PC-3 (cell line): ENCODE data around the gene RAB17. TPM values are rescaled to one million over a fixed set of nuclear protein-coding genes. Genes with fewer than 3 reads are reported as not detected.

Experiments used
- ATAC-seq: fragments of 200-7000 bp; cut with Tn5 transposase; 2 replicates; pipeline ENCODE4 v1.9.1; 2020; ENCODE audit warnings: mild to moderate bottlenecking, moderate library complexity
- BruUV-seq: library from RNA; stranded (reverse); fragments of 400-500 nt; replicated peaks from 2 replicates; lab custom pipeline; 2021; lab: Mats Ljungman, UMichigan
- CTCF ChIA-PET: fragments of 300-600 bp; sonication (Branson Sonifier 250); formaldehyde crosslinking; loops from one replicate; lab custom pipeline; 2022; ENCODE audit warnings: antibody characterized with exemption; lab: Charles Lee
- POLR2A ChIA-PET: fragments of 300-600 bp; sonication (Branson Sonifier 250); formaldehyde crosslinking; loops from one replicate; lab custom pipeline; 2022; ENCODE audit warnings: antibody characterized with exemption; ENCODE audit not compliant: unreplicated experiment; lab: Charles Lee
- DNase-seq: peaks from one replicate; pipeline ENCODE4 v3.0.0-alpha.2; 2015
- H2AFZ ChIP-seq: fragments of 300-600 bp; sonication (generic); 2 replicates; pipeline ENCODE4 v1.6.0; 2016; ENCODE audit warnings: antibody characterized with exemption, low read length
- H3F3A ChIP-seq: fragments of 300-600 bp; sonication (generic); one replicate; pipeline ENCODE4 v1.6.0; 2017; ENCODE audit warnings: antibody characterized with exemption, low read length, control low read depth, mild to moderate bottlenecking; ENCODE audit not compliant: unreplicated experiment
- H3K27ac ChIP-seq: fragments of 300-600 bp; sonication (generic); 2 replicates; pipeline ENCODE4 v1.5.1; 2016; ENCODE audit warnings: mild to moderate bottlenecking, low read length
- H3K27me3 ChIP-seq: fragments of 300-600 bp; sonication (generic); 2 replicates; pipeline ENCODE4 v1.6.1; 2016; ENCODE audit warnings: low read length, mixed read lengths
- H3K36me3 ChIP-seq: fragments of 300-600 bp; sonication (generic); 2 replicates; pipeline ENCODE4 v1.6.1; 2016; ENCODE audit warnings: low read depth, mixed run types, low read length, mixed read lengths
- H3K4me1 ChIP-seq: fragments of 300-600 bp; sonication (generic); 2 replicates; pipeline ENCODE4 v1.5.1; 2016; ENCODE audit warnings: low read length; ENCODE audit not compliant: insufficient read depth
- H3K4me2 ChIP-seq: fragments of 300-600 bp; sonication (generic); 2 replicates; pipeline ENCODE4 v1.6.0; 2016; ENCODE audit warnings: low read length
- H3K4me3 ChIP-seq: fragments of 300-600 bp; sonication (generic); 2 replicates; pipeline ENCODE4 v1.5.1; 2016; ENCODE audit warnings: mild to moderate bottlenecking, low read length, mixed read lengths
- H3K79me2 ChIP-seq: fragments of 300-600 bp; sonication (generic); 2 replicates; pipeline ENCODE4 v1.6.1; 2017; ENCODE audit warnings: low read length, mixed read lengths
- H3K9ac ChIP-seq: fragments of 300-600 bp; sonication (generic); 2 replicates; pipeline ENCODE4 v1.6.0; 2016; ENCODE audit warnings: mild to moderate bottlenecking, low read length
- H3K9me2 ChIP-seq: fragments of 300-600 bp; sonication (generic); replicated peaks from 2 replicates; pipeline ENCODE4 v1.6.1; 2016; ENCODE audit warnings: mixed run types, low read length, mixed read lengths
- H3K9me3 ChIP-seq: fragments of 300-600 bp; sonication (generic); 2 replicates; pipeline ENCODE4 v1.6.1; 2016; ENCODE audit warnings: low read length, mixed read lengths
- H4K20me1 ChIP-seq: fragments of 300-600 bp; sonication (generic); 2 replicates; pipeline ENCODE4 v1.6.1; 2016; ENCODE audit warnings: low read length, mixed read lengths
- CTCF ChIP-seq: fragments of 300-600 bp; sonication (generic); conservative IDR thresholded peaks from 2 replicates; pipeline ENCODE4 v1.5.1; 2017; ENCODE audit warnings: antibody characterized with exemption, low read depth, mild to moderate bottlenecking, low read length
- EZH2 ChIP-seq: fragments of 300-600 bp; sonication (generic); IDR thresholded peaks from one replicate; pipeline ENCODE4 v1.6.1; 2017; ENCODE audit warnings: antibody characterized with exemption, mild to moderate bottlenecking, low read length; ENCODE audit not compliant: unreplicated experiment
- EZH2phosphoT487 ChIP-seq: fragments of 300-600 bp; sonication (generic); IDR thresholded peaks from 2 replicates; pipeline ENCODE4 v1.6.1; 2018; ENCODE audit warnings: mild to moderate bottlenecking, antibody characterized with exemption, low read length, borderline replicate concordance
- intact Hi-C: fragments of 100-400 bp; cut with micrococcal nuclease; formaldehyde crosslinking; loops from 2 replicates; pipeline ENCODE4 v1.9.0; 2023
- total RNA-seq: library from RNA; depleted of rRNA; stranded (reverse); fragments of >200 nt; gene quantifications from 2 replicates; pipeline ENCODE4 v1.2.3, GENCODE V29; 2014

RAB17 gene
- total RNA-seq, 1 experiment from 2014 or later = 28.9 TPM

- H3K27me3 ChIP-seq = peaks cover 4% of the 10 kb centered on the region; the same call in 1 of the 2 replicates
- no peaks in the 10 kb centered on the region for H3F3A ChIP-seq
- peaks cover 12% of the 10 kb centered on the region for H3K79me2 ChIP-seq
- BruUV-seq = no TSS peak
- ChIA-PET CTCF (no interaction called here), POLR2A (no interaction called here)
- no peaks in the 10 kb centered on the region for H3K9me2 ChIP-seq
- no peak overlapping the region for H3K9ac ChIP-seq
- no peak; the same call in 1 of the 2 replicates for ATAC-seq
- peak overlapping the region; percentile 56; the same call in 1 of the 2 replicates for H3K4me2 ChIP-seq
- H2AFZ ChIP-seq = 0 out of 2 replicates have a peak overlapping the region, but pooled peaks have one; percentile 42
- H4K20me1 ChIP-seq = no peaks in the 10 kb centered on the region
- intact Hi-C loops = no loop called here
- TF ChIP-seq EZH2phosphoT487 (no peak), EZH2 (no peak), CTCF (no peak)
- H3K9me3 ChIP-seq = no peaks in the 10 kb centered on the region
- DNase-seq = no peak
- no peaks in the 10 kb centered on the region for H3K36me3 ChIP-seq
- peaks cover 10% of the 10 kb centered on the region; the same call in 1 of the 2 replicates for H3K4me1 ChIP-seq
- peak overlapping the region; percentile 30; the same call in 1 of the 2 replicates for H3K4me3 ChIP-seq
- no peak overlapping the region for H3K27ac ChIP-seq
These were observed 36.4 kb upstream of the RAB17 start for GRCh38 chr2:237626813-237627440.

DNA sequence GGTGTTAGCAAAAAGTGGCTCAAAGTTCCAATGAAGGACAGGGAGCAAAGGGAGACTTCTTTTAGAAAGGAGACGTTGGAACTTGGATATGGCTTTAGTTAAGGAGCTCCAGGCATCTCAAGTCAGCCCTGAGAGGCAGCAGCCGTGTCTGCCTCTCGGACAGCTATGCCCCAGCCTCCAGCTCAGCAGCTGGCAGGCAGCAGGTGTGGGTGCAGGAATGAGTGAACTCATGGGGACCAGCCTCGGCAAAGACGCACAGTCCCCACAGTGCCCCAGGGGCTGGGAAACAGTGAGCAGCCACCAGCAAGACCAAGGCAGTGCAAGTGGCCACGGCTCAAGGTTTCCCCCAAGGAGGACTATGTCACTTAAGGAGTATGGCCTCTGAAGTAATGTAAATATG lies 35.2 kb upstream of the RAB17 start:
- Histone ChIP-seq H3K27ac (no peak overlapping the region), H3K9ac (no peak overlapping the region), H2AFZ (no peak overlapping the region), H3K79me2 (peaks cover 12% of the 10 kb centered on the region), H3K9me2 (no peaks in the 10 kb centered on the region), H3K4me1 (peaks cover 10% of the 10 kb centered on the region; the same call in 1 of the 2 replicates), H3K4me3 (no peak overlapping the region), H3K27me3 (peaks cover 4% of the 10 kb centered on the region; the same call in 1 of the 2 replicates), H3F3A (no peaks in the 10 kb centered on the region), H3K9me3 (no peaks in the 10 kb centered on the region), H3K4me2 (no peak overlapping the region), H3K36me3 (no peaks in the 10 kb centered on the region), H4K20me1 (no peaks in the 10 kb centered on the region)
- no peak for DNase-seq
- TF ChIP-seq CTCF (no peak), EZH2phosphoT487 (no peak)
- ChIA-PET POLR2A (no interaction called here), CTCF (no interaction called here)
- no peak for ATAC-seq
- intact Hi-C loops = no loop called here
- no TSS peak for BruUV-seq

DNA sequence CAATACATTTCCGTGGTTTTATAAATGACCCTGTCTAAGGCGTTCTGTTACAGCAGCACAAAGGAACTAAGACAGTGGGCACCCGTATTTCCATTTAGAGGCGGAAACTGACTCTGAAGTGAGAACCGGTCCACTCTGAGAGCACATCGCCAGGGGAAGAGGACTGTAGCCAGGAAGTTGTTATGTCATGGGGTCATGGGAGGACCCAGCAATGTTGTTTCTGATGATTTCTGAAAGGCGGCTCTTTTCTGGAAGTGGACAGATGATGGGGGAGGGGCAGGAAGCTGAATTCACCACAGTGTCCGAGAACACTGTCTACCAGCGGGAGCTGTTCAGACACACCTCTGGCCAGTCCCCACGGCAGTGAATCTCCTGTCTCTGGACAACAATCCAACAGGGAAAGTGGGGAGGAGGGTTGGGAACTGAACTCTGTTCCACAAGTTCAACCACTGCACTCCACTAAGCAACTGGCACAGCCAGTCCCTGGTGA lies 34.7 kb upstream of the RAB17 start:
- DNase-seq (no peak), ATAC-seq (no peak)
- Histone ChIP-seq H3K27me3 (peaks cover 4% of the 10 kb centered on the region; the same call in 1 of the 2 replicates), H3K36me3 (no peaks in the 10 kb centered on the region), H3K9me2 (no peaks in the 10 kb centered on the region), H3K9ac (no peak overlapping the region), H3K79me2 (peaks cover 12% of the 10 kb centered on the region), H3K4me2 (no peak overlapping the region), H3K4me1 (peaks cover 10% of the 10 kb centered on the region; the same call in 1 of the 2 replicates), H4K20me1 (no peaks in the 10 kb centered on the region), H2AFZ (no peak overlapping the region), H3K27ac (no peak overlapping the region), H3K9me3 (no peaks in the 10 kb centered on the region), H3K4me3 (no peak overlapping the region), H3F3A (no peaks in the 10 kb centered on the region)
- BruUV-seq = no TSS peak
- no peak for TF ChIP-seq EZH2
- CTCF ChIA-PET = no interaction called here
- intact Hi-C loops = no loop called here
- POLR2A ChIA-PET = no interaction called here
